HepG2 (cell line): ENCODE data around the gene GPATCH3. TPM values are rescaled to one million over a fixed set of nuclear protein-coding genes. Genes with fewer than 3 reads are reported as not detected.

Experiments used
- ADNP ChIP-seq: sonication (generic); formaldehyde crosslinking; IDR thresholded peaks from 2 replicates; pipeline ENCODE4 v1.4.0; 2020; ENCODE audit warnings: missing genetic modification reagents
- ARID4A ChIP-seq: sonication (generic); formaldehyde crosslinking; IDR thresholded peaks from 2 replicates; pipeline ENCODE4 v1.5.0; 2020; ENCODE audit warnings: mild to moderate bottlenecking, missing genetic modification reagents, borderline replicate concordance
- ATF1 ChIP-seq: IDR thresholded peaks from 2 replicates; pipeline ENCODE4 v1.6.1; 2016; ENCODE audit warnings: mild to moderate bottlenecking, control low read depth
- ATF7 ChIP-seq, 2 experiments: fragments of 450-650 bp in 1 of 2; sonication (generic) in 1 of 2; formaldehyde crosslinking in 1 of 2; IDR thresholded peaks; 2 replicates each; pipeline versions ENCODE4 v1.4.0 to v1.6.1; 2016 to 2020; ENCODE audit warnings: antibody characterized with exemption in 1 of 2, mild to moderate bottlenecking in 1 of 2, missing genetic modification reagents in 1 of 2
- CAMTA2 ChIP-seq: sonication (generic); formaldehyde crosslinking; IDR thresholded peaks from 2 replicates; pipeline ENCODE4 v1.4.0; 2020; ENCODE audit warnings: mild to moderate bottlenecking, missing genetic modification reagents, borderline replicate concordance
- CREB1 ChIP-seq, 2 experiments: fragments of 450-650 bp in 1 of 2; IDR thresholded peaks; 2 replicates each; pipeline ENCODE4 v1.6.1; 2016 to 2017; ENCODE audit warnings: control low read depth in 1 of 2, mild to moderate bottlenecking in 1 of 2, missing compliant biosample characterization in 1 of 2, missing genetic modification characterization in 1 of 2
- DMTF1 ChIP-seq: sonication (generic); formaldehyde crosslinking; IDR thresholded peaks from 2 replicates; pipeline ENCODE4 v1.4.0; 2020; ENCODE audit warnings: mild to moderate bottlenecking, missing genetic modification reagents
- DPF2 ChIP-seq: sonication (generic); formaldehyde crosslinking; IDR thresholded peaks from 2 replicates; pipeline ENCODE4 v1.4.0; 2020; ENCODE audit warnings: mild to moderate bottlenecking, low read depth, missing genetic modification reagents, borderline replicate concordance
- JARID2 ChIP-seq: sonication (generic); formaldehyde crosslinking; IDR thresholded peaks from 2 replicates; pipeline ENCODE4 v1.8.1; 2023; ENCODE audit warnings: missing genetic modification reagents, inconsistent platforms; ENCODE audit not compliant: insufficient replicate concordance
- MAFF ChIP-seq: IDR thresholded peaks from 2 replicates; pipeline ENCODE4 v1.6.1; 2011; ENCODE audit warnings: low read depth, low read length, improper control_type of control experiment
- MEIS1 ChIP-seq: sonication (generic); formaldehyde crosslinking; IDR thresholded peaks from 2 replicates; pipeline ENCODE4 v1.9.0; 2021; ENCODE audit warnings: mild to moderate bottlenecking, missing genetic modification reagents, moderate library complexity, borderline replicate concordance
- RBFOX2 ChIP-seq: fragments of 200-400 bp; formaldehyde crosslinking; IDR thresholded peaks from 2 replicates; pipeline ENCODE4 v1.6.1; 2017; ENCODE audit warnings: low read depth, mild to moderate bottlenecking, low read length
- TBP ChIP-seq: sonication (generic); formaldehyde crosslinking; IDR thresholded peaks from 2 replicates; pipeline ENCODE4 v1.5.0; 2020; ENCODE audit warnings: missing genetic modification reagents
- ZBTB7A ChIP-seq: sonication (generic); formaldehyde crosslinking; IDR thresholded peaks from 2 replicates; pipeline ENCODE4 v1.8.0; 2022; ENCODE audit warnings: mild to moderate bottlenecking, missing genetic modification reagents
- ZNF17 ChIP-seq: sonication (generic); formaldehyde crosslinking; IDR thresholded peaks from 2 replicates; pipeline ENCODE4 v1.5.0; 2020; ENCODE audit warnings: mild to moderate bottlenecking, missing genetic modification reagents
- ZNF225 ChIP-seq: sonication (generic); formaldehyde crosslinking; IDR thresholded peaks from 2 replicates; pipeline ENCODE4 v1.4.0; 2020; ENCODE audit warnings: mild to moderate bottlenecking, missing genetic modification reagents
- ZNF333 ChIP-seq: sonication (generic); formaldehyde crosslinking; IDR thresholded peaks from 2 replicates; pipeline ENCODE4 v1.4.0; 2020; ENCODE audit warnings: mild to moderate bottlenecking, missing genetic modification reagents, borderline replicate concordance
- ZNF607 ChIP-seq: sonication (generic); formaldehyde crosslinking; IDR thresholded peaks from 2 replicates; pipeline ENCODE4 v1.5.1; 2020; ENCODE audit warnings: missing genetic modification reagents, mild to moderate bottlenecking, borderline replicate concordance
- polyA plus RNA-seq, 8 experiments: library from polyadenylated mRNA; depleted of rRNA in 3 of 8; stranded (reverse) in 7 of 8; unstranded in 1 of 8; fragments of >200 nt; fragmentation: Illumina TruSeq in 4 of 8; extraction: Trizol in 4 of 8; gene quantifications; 2 replicates each; pipeline versions ENCODE4 v1.2.1 to v1.2.3, GENCODE V29; 2011 to 2016; ENCODE audit warnings: low read depth in 4 of 8, missing spikeins in 1 of 8, mixed read lengths in 1 of 8; ENCODE audit not compliant: insufficient read depth in 1 of 8
- total RNA-seq, 5 experiments: library from RNA; depleted of rRNA; stranded (reverse); fragments of >200 nt; fragmentation: Illumina TruSeq; extraction: Trizol; gene quantifications; 2 replicates each; pipeline ENCODE4 v1.2.3, GENCODE V29; 2016; ENCODE audit warnings: low read depth in 1 of 5
- TF ChIP-seq, protein P1 (sequence below): sonication (generic); formaldehyde crosslinking; IDR thresholded peaks from 2 replicates; pipeline ENCODE4 v1.8.0; 2022; ENCODE audit warnings: mild to moderate bottlenecking, missing genetic modification reagents, moderate library complexity
- TF ChIP-seq, protein P2 (sequence below): sonication (generic); formaldehyde crosslinking; IDR thresholded peaks from 2 replicates; pipeline ENCODE4 v1.8.1; 2023; ENCODE audit warnings: mild to moderate bottlenecking, missing genetic modification reagents, borderline replicate concordance

GPATCH3 gene
- total and polyA plus RNA-seq, 2 of the 13 experiments (the other 11 are each of a cell fraction or from before 2014, with no cell fraction given) = 8.3 to 11.0 TPM

DNA sequence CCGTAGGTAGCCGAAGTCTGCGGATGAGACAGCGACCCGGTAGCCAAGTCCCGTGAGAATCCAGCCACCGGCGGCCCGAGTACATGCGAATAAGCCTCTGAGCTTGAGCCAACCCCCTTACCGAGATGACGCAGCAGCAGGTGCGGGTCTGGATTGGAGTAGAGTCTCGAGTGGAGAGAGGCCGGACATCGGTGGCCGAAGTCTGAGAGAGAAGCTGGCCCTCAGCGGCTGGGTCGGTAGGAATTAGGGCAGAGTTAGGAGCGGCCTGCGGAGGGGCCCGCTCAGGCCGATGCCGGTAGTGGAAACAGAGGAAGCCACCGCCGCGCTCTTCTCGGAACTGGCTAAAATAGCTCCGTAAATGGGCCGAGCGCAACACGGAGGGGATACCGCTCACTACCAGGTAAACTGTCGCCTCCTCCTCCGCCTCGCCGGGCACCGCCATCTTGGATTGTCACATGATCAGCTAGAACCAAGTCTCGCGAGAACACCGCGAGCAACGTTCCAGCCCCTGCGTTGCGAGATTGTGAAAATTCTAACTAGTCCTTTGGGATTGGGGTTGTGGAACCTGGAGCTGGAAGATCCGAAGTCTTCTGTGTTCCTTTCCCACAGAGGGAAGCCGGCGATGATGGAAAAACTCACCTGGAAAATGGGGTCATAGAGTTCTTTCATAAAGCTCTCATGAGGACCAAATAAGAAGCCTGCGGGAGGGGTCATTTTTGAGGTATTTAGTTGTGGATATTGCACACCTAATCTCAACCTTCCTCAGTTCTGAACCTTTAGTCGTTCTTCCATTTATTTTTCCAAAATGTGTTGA is at the start of gene GPATCH3 (continued):
- TF ChIP-seq ARID4A (CRISPR knock-in tag) (peak; percentile 94), CREB1 (IDR thresholded peaks at IDR 0.05) (no peak), CREB1 (CRISPR knock-in tag; IDR thresholded peaks at IDR 0.05) (peak; percentile 76), DMTF1 (CRISPR knock-in tag) (no peak), TBP (no peak), ZNF17 (CRISPR knock-in tag) (no peak), JARID2 (peak; percentile 54), ZBTB7A (CRISPR knock-in tag) (peak; percentile 18; the same call in 1 of the 2 replicates), CAMTA2 (no peak), ATF1 (CRISPR knock-in tag) (peak; percentile 60; the same call in 1 of the 2 replicates), ZNF607 (CRISPR knock-in tag) (peak; percentile 79; the same call in 1 of the 2 replicates), ATF7 (IDR thresholded peaks at IDR 0.05) (no peak), ATF7 (CRISPR knock-in tag; IDR thresholded peaks at IDR 0.05) (no peak), RBFOX2 (0 out of 2 replicates have a peak, but pooled peaks have one; percentile 41), MAFF (no peak), ZNF225 (peak; percentile 89), DPF2 (CRISPR knock-in tag) (no peak), MEIS1 (CRISPR knock-in tag) (no peak; the same call in 1 of the 2 replicates), ZNF333 (CRISPR knock-in tag) (0 out of 2 replicates have a peak, but pooled peaks have one; percentile 42), ADNP (CRISPR knock-in tag) (no peak)
- TF ChIP-seq, protein P1, sequence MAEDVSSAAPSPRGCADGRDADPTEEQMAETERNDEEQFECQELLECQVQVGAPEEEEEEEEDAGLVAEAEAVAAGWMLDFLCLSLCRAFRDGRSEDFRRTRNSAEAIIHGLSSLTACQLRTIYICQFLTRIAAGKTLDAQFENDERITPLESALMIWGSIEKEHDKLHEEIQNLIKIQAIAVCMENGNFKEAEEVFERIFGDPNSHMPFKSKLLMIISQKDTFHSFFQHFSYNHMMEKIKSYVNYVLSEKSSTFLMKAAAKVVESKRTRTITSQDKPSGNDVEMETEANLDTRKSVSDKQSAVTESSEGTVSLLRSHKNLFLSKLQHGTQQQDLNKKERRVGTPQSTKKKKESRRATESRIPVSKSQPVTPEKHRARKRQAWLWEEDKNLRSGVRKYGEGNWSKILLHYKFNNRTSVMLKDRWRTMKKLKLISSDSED (CRISPR knock-in tag) = no peak
- TF ChIP-seq, protein P2, sequence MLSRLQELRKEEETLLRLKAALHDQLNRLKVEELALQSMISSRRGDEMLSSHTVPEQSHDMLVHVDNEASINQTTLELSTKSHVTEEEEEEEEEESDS = peak; percentile 82; the same call in 1 of the 2 replicates
